Measurements from ENCODE around the gene SLC24A3.

SLC24A3 gene

GRCh38 chr20:19274412-19275015 is 62.1 kb downstream of the SLC24A3 start:
- DNase-seq (ENCODE audit: low spot score) = no peak
- TF ChIP-seq CTCF (IDR thresholded peaks at IDR 0.05; ENCODE audit: borderline replicate concordance, control extremely low read depth, extremely low read depth, insufficient read depth, missing control alignments) = no peak
- in situ Hi-C loops (cut with MboI; ENCODE audit: low sequenced_read_pairs, unreplicated experiment) = no loop called here

GRCh38 chr20:19275038-19275629 is 62.7 kb downstream of the SLC24A3 start:
- DNase-seq (ENCODE audit: low spot score) = no peak
- no peak for TF ChIP-seq CTCF (IDR thresholded peaks at IDR 0.05; ENCODE audit: borderline replicate concordance, control extremely low read depth, extremely low read depth, insufficient read depth, missing control alignments)

GRCh38 chr20:19275630-19276071 is 63.2 kb downstream of the SLC24A3 start:
- DNase-seq (ENCODE audit: low spot score) = no peak

More at GRCh38 chr20:19275038-19275629, 62.7 kb downstream of the SLC24A3 start:
- in situ Hi-C loops (cut with MboI; ENCODE audit: low sequenced_read_pairs, unreplicated experiment) = no loop called here

GRCh38 chr20:19277381-19277780 is 64.9 kb downstream of the SLC24A3 start:
- in situ Hi-C loops (cut with MboI; ENCODE audit: low sequenced_read_pairs, unreplicated experiment) = no loop called here
- no peak for TF ChIP-seq CTCF (IDR thresholded peaks at IDR 0.05; ENCODE audit: borderline replicate concordance, control extremely low read depth, extremely low read depth, insufficient read depth, missing control alignments)
- no peak for DNase-seq (ENCODE audit: low spot score)

More at GRCh38 chr20:19275630-19276071, 63.2 kb downstream of the SLC24A3 start:
- in situ Hi-C loops (cut with MboI; ENCODE audit: low sequenced_read_pairs, unreplicated experiment) = no loop called here
- no peak for TF ChIP-seq CTCF (IDR thresholded peaks at IDR 0.05; ENCODE audit: borderline replicate concordance, control extremely low read depth, extremely low read depth, insufficient read depth, missing control alignments)

- TF ChIP-seq CTCF (IDR thresholded peaks at IDR 0.05; ENCODE audit: borderline replicate concordance, control extremely low read depth, extremely low read depth, insufficient read depth, missing control alignments) = no peak
- in situ Hi-C loops (cut with MboI; ENCODE audit: low sequenced_read_pairs, unreplicated experiment) = no loop called here
- DNase-seq (ENCODE audit: low spot score) = no peak
Observed at GRCh38 chr20:19283490-19284025, 71.1 kb downstream of the SLC24A3 start.

- in situ Hi-C loops (cut with MboI; ENCODE audit: low sequenced_read_pairs, unreplicated experiment) = no loop called here
- TF ChIP-seq CTCF (IDR thresholded peaks at IDR 0.05; ENCODE audit: borderline replicate concordance, control extremely low read depth, extremely low read depth, insufficient read depth, missing control alignments) = no peak
- DNase-seq (ENCODE audit: low spot score) = no peak
Observed at GRCh38 chr20:19284400-19285178, 72.1 kb downstream of the SLC24A3 start.
